Neuronal stem cell (in vitro differentiated cells): ENCODE data around the gene PDZD11. TPM values are rescaled to one million over a fixed set of nuclear protein-coding genes. Genes with fewer than 3 reads are reported as not detected.
A peak's percentile ranks its signal among the peaks of the same experiment; 100 is the strongest.

Experiments used
- DNase-seq: peaks from one replicate; pipeline ENCODE4 v3.0.0-alpha.2; 2013; ENCODE audit warnings: low spot score
- H2AFZ ChIP-seq: one replicate; pipeline ENCODE4 v1.6.1; 2013; ENCODE audit warnings: mild to moderate bottlenecking, low read length, inconsistent platforms
- H2AK5ac ChIP-seq: 2 replicates; pipeline ENCODE4 v1.6.1; 2013; ENCODE audit warnings: low read depth, mild to moderate bottlenecking, inconsistent platforms, low read length, moderate library complexity, mixed read lengths
- H2BK120ac ChIP-seq: 2 replicates; pipeline ENCODE4 v1.6.1; 2013; ENCODE audit warnings: low read depth, mild to moderate bottlenecking, inconsistent platforms, low read length, moderate library complexity, mixed read lengths
- H2BK12ac ChIP-seq: one replicate; pipeline ENCODE4 v1.6.1; 2013; ENCODE audit warnings: low read length, inconsistent platforms
- H2BK15ac ChIP-seq: 2 replicates; pipeline ENCODE4 v1.6.1; 2013; ENCODE audit warnings: mild to moderate bottlenecking, low read length, inconsistent platforms, mixed read lengths
- H2BK5ac ChIP-seq: one replicate; pipeline ENCODE4 v1.6.1; 2013; ENCODE audit warnings: inconsistent platforms, mild to moderate bottlenecking, low read length, moderate library complexity
- H3K14ac ChIP-seq: one replicate; pipeline ENCODE4 v1.6.1; 2013; ENCODE audit warnings: low read length, inconsistent platforms
- H3K18ac ChIP-seq: 2 replicates; pipeline ENCODE4 v1.6.1; 2013; ENCODE audit warnings: low read length, inconsistent platforms
- H3K23ac ChIP-seq: 2 replicates; pipeline ENCODE4 v1.6.1; 2013; ENCODE audit warnings: low read depth, mild to moderate bottlenecking, mixed read lengths, low read length, inconsistent platforms; ENCODE audit not compliant: poor library complexity
- H3K27ac ChIP-seq: replicated peaks from 3 replicates; pipeline ENCODE4 v1.5.1; 2013; ENCODE audit warnings: low read length, inconsistent platforms
- H3K27me3 ChIP-seq, 3 experiments: 2 replicates each; pipeline ENCODE4 v1.6.1; 2013; ENCODE audit warnings: low read length in 3 of 3, mild to moderate bottlenecking in 2 of 3, inconsistent platforms in 1 of 3, low read depth in 1 of 3, mixed read lengths in 1 of 3, moderate library complexity in 1 of 3; ENCODE audit not compliant: control insufficient read depth in 3 of 3, insufficient read depth in 3 of 3
- H3K36me3 ChIP-seq, 2 donors: replicated peaks in 1 of 2; 2 replicates each; pipeline ENCODE4 v1.6.1; 2013; ENCODE audit warnings: low read length in 2 of 2; ENCODE audit not compliant: control insufficient read depth in 2 of 2, insufficient read depth in 2 of 2
- H3K4ac ChIP-seq: 2 replicates; pipeline ENCODE4 v1.6.1; 2013; ENCODE audit warnings: inconsistent platforms, mild to moderate bottlenecking, low read length, moderate library complexity
- H3K4me1 ChIP-seq, 2 donors: 1 replicate in 1 of 2; 2 replicates in 1 of 2; pipeline ENCODE4 v1.6.1; 2013; ENCODE audit warnings: low read length in 2 of 2, low read depth in 1 of 2; ENCODE audit not compliant: control insufficient read depth in 2 of 2, insufficient read depth in 1 of 2
- H3K4me2 ChIP-seq: one replicate; pipeline ENCODE4 v1.6.1; 2013; ENCODE audit warnings: mild to moderate bottlenecking, low read length, inconsistent platforms; ENCODE audit not compliant: insufficient read depth, poor library complexity, severe bottlenecking
- H3K4me3 ChIP-seq, 2 donors: 2 replicates each; pipeline ENCODE4 v1.5.1; 2013; ENCODE audit warnings: low read length in 2 of 2, mild to moderate bottlenecking in 2 of 2, inconsistent platforms in 1 of 2, moderate library complexity in 1 of 2
- H3K79me1 ChIP-seq: one replicate; pipeline ENCODE4 v1.6.1; 2013; ENCODE audit warnings: low read depth, mild to moderate bottlenecking, inconsistent platforms, low read length, moderate library complexity
- H3K9ac ChIP-seq: one replicate; pipeline ENCODE4 v1.6.1; 2013; ENCODE audit warnings: mild to moderate bottlenecking, low read depth, low read length, inconsistent platforms; ENCODE audit not compliant: poor library complexity
- H3K9me3 ChIP-seq, 2 donors: replicated peaks in 1 of 2; 2 replicates each; pipeline versions ENCODE3 to v1.6.1; 2013; ENCODE audit warnings: low read length in 2 of 2, mild to moderate bottlenecking in 2 of 2, inconsistent platforms in 1 of 2, low read depth in 1 of 2, mixed read lengths in 1 of 2, moderate library complexity in 1 of 2; ENCODE audit not compliant: control insufficient read depth in 2 of 2, insufficient read depth in 1 of 2
- H4K8ac ChIP-seq: one replicate; pipeline ENCODE4 v1.6.1; 2013; ENCODE audit warnings: low read depth, mild to moderate bottlenecking, inconsistent platforms, low read length, moderate library complexity
- H4K91ac ChIP-seq: one replicate; pipeline ENCODE4 v1.6.1; 2013; ENCODE audit warnings: low read length, low read depth, mild to moderate bottlenecking, inconsistent platforms; ENCODE audit not compliant: poor library complexity
- WGBS, 2 donors: extraction: QIAGEN DNeasy Blood & Tissue Kit; methylation state at CpG; one replicate each; pipeline ENCODE4 v1.1.7; 2013; ENCODE audit warnings: missing lambda C conversion rate in 2 of 2, mixed read lengths in 1 of 2; ENCODE audit not compliant: insufficient read length in 2 of 2, insufficient replicate concordance in 1 of 2; ENCODE audit errors: extremely low coverage in 2 of 2; 5-methylcytosine and 5-hydroxymethylcytosine counted together
- polyA plus RNA-seq, 2 experiments: library from polyadenylated mRNA; stranded (reverse); fragments of 200-250 nt; gene quantifications; one replicate each; pipeline ENCODE4 v1.2.3, GENCODE V29; 2013

PDZD11 gene, protein sequence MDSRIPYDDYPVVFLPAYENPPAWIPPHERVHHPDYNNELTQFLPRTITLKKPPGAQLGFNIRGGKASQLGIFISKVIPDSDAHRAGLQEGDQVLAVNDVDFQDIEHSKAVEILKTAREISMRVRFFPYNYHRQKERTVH
- polyA plus RNA-seq (2013, experiment 1 of 2) = 49.7 TPM
- polyA plus RNA-seq (2013, experiment 2 of 2) = 47.3 TPM

DNA sequence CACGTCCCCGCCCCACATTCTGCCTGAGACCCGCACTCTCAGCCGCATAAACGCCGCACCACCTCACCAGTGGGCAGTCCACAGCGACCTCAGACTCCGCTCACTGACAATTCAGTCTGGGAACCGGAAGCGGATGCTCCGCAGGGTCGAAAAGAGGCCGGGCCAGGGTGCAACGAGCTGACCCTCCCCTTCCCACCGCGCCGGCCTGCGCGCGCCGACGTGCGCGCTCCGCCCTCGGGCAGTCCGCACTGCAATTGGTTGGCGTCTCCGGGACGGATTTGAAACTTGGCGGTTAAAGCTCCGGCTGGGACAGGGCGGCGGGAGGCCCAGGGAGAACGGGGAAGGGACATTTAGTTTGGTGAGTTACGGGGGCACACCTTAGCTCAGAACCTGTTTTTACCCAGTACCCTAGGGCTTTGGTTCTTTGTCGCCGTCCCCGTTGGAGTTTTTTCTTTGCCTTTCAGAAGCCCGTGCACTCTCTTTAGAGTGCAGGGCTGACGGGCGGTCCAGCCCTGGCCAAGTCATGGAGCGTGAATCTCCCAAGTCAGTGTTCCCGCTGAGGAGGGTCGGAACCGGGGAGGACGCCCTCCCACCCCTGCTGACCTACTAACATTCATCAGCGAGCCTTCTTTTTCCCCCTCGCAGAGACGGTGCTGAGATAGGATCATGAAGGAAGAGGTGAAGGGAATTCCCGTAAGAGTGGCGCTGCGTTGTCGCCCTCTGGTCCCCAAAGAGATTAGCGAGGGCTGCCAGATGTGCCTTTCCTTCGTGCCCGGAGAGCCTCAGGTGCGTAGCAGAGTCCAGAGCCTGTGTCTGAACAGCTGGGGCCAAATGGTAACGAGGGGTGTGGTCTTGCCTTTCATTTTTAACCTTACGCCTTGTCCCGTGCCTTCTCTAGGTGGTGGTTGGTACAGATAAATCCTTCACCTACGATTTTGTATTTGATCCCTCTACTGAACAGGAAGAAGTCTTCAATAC is at the start of gene PDZD11, which contains the start of gene KIF4A:
PDZD11 (minus strand) TSS at position 135 of the 978 bp plus-strand sequence. CDS start 586 bp downstream, outside the sequence.
KIF4A (plus strand) TSS at position 312 of the 978 bp plus-strand sequence; CDS start at position 667, 355 bp downstream.
- Histone ChIP-seq H3K4me1 (peaks cover 3% of the 10 kb centered on the region in 2 donors), H2BK15ac (no peak within 1 kb of the TSS), H3K9ac (peak within 1 kb of the TSS; percentile 81), H3K4me2 (peak within 1 kb of the TSS; percentile 43), H2AFZ (peak within 1 kb of the TSS; percentile 93), H2BK5ac (no peak within 1 kb of the TSS), H2BK12ac (no peak within 1 kb of the TSS), H3K4me3 (peak within 1 kb of the TSS; percentile 92), H3K14ac (no peak within 1 kb of the TSS), H4K8ac (no peak within 1 kb of the TSS), H3K23ac (peak within 1 kb of the TSS; percentile 80), H3K27me3 (peaks cover 0 to 4% (median 0%) of the 10 kb centered on the region in 3 experiments), H3K18ac (peak within 1 kb of the TSS; percentile 38), H2BK120ac (no peak within 1 kb of the TSS), H3K27ac (peak within 1 kb of the TSS; percentile 56), H4K91ac (no peak within 1 kb of the TSS), H3K79me1 (no peaks in the 10 kb centered on the region), H3K9me3 (no peaks in the 10 kb centered on the region), H3K4ac (no peak within 1 kb of the TSS), H2AK5ac (no peak within 1 kb of the TSS), H3K36me3 (peaks cover 3 to 56% of the 10 kb centered on the region in 2 donors)
- no CpG with 5 or more reads among the region's 62 CpGs for WGBS, 2 donors
- peak; percentile 61 for DNase-seq

GRCh38 chrX:70338290-70338689 is 48.6 kb upstream of the PDZD11 start:
- Histone ChIP-seq H3K27me3 (no peaks in the 10 kb centered on the region), H3K4me2 (no peak overlapping the region), H4K91ac (no peak overlapping the region), H2AK5ac (no peak overlapping the region), H3K79me1 (no peaks in the 10 kb centered on the region), H3K4me3 (no peak overlapping the region), H4K8ac (no peak overlapping the region), H2AFZ (no peak overlapping the region), H2BK12ac (no peak overlapping the region), H3K36me3 (peaks cover 0 to 65% of the 10 kb centered on the region in 2 donors), H2BK5ac (no peak overlapping the region), H3K14ac (no peak overlapping the region), H3K9ac (no peak overlapping the region), H3K9me3 (no peaks in the 10 kb centered on the region), H2BK15ac (no peak overlapping the region), H3K18ac (no peak overlapping the region), H2BK120ac (no peak overlapping the region), H3K27ac (no peak overlapping the region), H3K4me1 (no peaks in the 10 kb centered on the region), H3K4ac (no peak overlapping the region), H3K23ac (no peak overlapping the region)
- no CpG with 5 or more reads among the region's 4 CpGs for WGBS, 2 donors
- DNase-seq = no peak

GRCh38 chrX:70336767-70337166 is 47.0 kb upstream of the PDZD11 start:
- Histone ChIP-seq H2BK5ac (no peak overlapping the region), H3K18ac (no peak overlapping the region), H3K27ac (no peak overlapping the region), H3K4ac (no peak overlapping the region), H3K23ac (no peak overlapping the region), H3K79me1 (no peaks in the 10 kb centered on the region), H3K27me3 (no peaks in the 10 kb centered on the region), H3K9me3 (no peaks in the 10 kb centered on the region), H3K14ac (no peak overlapping the region), H3K4me3 (no peak overlapping the region), H2BK15ac (no peak overlapping the region), H3K4me1 (no peaks in the 10 kb centered on the region), H3K36me3 (peaks cover 0 to 64% of the 10 kb centered on the region in 2 donors), H2AFZ (no peak overlapping the region), H2AK5ac (no peak overlapping the region), H3K9ac (no peak overlapping the region), H4K91ac (no peak overlapping the region), H3K4me2 (no peak overlapping the region), H2BK12ac (no peak overlapping the region), H4K8ac (no peak overlapping the region), H2BK120ac (no peak overlapping the region)
- no peak for DNase-seq

GRCh38 chrX:70332600-70332999 is 42.9 kb upstream of the PDZD11 start:
- WGBS, 2 donors = no CpG with 5 or more reads among the region's 1 CpG
- no peak overlapping the region for H4K91ac ChIP-seq
- H3K36me3 ChIP-seq = peaks cover 0 to 87% of the 10 kb centered on the region in 2 donors
- no peak overlapping the region for H3K9ac ChIP-seq
- no peaks in the 10 kb centered on the region for H3K4me1 ChIP-seq
- no peak overlapping the region for H3K4me2 ChIP-seq
- no peaks in the 10 kb centered on the region for H3K9me3 ChIP-seq
- H3K23ac ChIP-seq = no peak overlapping the region
- no peak overlapping the region for H2BK5ac ChIP-seq
- H2BK12ac ChIP-seq = no peak overlapping the region
- H3K14ac ChIP-seq = no peak overlapping the region
- no peak overlapping the region for H3K4me3 ChIP-seq
- no peak overlapping the region for H4K8ac ChIP-seq
- no peak overlapping the region for H3K4ac ChIP-seq
- DNase-seq = no peak
- no peak overlapping the region for H2AFZ ChIP-seq
- H2BK120ac ChIP-seq = no peak overlapping the region
- H2AK5ac ChIP-seq = no peak overlapping the region
- no peak overlapping the region for H3K27ac ChIP-seq
- H3K27me3 ChIP-seq = peaks cover 0 to 3% (median 0%) of the 10 kb centered on the region in 3 experiments
- H3K79me1 ChIP-seq = no peaks in the 10 kb centered on the region
- H3K18ac ChIP-seq = no peak overlapping the region
- no peak overlapping the region for H2BK15ac ChIP-seq
